ENCODE results near the gene ALDOC.

Gene ALDOC

DNA sequence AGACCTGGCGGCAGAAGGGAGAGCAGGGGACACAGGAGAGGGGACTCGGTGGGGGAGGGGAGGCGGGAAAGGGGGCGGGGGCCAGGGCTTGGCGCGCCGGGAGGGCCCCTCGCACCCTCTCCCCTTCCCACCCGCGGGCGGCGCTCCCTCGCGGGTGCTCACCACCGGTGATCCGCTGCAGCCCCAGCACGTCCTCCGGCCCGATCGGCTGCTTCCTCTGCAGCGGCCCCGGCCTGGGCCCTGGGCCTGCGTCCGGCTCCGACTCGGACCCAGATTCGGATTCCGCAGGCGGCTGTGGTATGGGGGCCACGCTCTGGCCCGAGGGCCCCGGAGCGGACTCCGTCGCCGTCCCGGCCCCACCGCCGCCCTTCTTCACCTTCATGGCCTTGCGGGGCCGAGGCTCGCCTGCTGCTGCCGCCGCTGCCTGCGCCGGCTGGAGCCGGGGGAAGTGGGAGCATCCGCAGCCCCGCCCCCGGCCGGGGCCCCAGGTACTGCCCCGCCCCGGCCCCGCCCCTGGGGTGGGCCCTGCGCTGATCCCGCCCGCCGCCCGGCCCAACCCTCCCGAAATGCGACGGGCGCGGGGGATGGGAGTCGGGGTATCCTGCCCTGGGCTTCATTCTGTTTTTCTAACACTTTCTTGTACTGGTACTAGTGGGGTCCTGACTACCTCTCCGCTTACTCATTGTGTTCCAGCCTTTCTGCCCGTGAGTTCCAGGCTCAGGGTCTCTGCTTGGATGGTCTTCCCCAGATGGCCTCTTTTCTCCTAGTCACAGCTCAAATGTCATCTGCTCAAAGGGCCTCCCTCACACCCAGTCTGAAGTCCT, 24.3 kb downstream of the ALDOC start, which contains the start of gene UNC119:
Gene UNC119 (minus strand): TSS at position 449 of the 824 bp plus-strand sequence. CDS start 67 bp downstream, at position 382.
- peak; percentile 75 for DNase-seq (ENCODE audit: low spot score)

DNA sequence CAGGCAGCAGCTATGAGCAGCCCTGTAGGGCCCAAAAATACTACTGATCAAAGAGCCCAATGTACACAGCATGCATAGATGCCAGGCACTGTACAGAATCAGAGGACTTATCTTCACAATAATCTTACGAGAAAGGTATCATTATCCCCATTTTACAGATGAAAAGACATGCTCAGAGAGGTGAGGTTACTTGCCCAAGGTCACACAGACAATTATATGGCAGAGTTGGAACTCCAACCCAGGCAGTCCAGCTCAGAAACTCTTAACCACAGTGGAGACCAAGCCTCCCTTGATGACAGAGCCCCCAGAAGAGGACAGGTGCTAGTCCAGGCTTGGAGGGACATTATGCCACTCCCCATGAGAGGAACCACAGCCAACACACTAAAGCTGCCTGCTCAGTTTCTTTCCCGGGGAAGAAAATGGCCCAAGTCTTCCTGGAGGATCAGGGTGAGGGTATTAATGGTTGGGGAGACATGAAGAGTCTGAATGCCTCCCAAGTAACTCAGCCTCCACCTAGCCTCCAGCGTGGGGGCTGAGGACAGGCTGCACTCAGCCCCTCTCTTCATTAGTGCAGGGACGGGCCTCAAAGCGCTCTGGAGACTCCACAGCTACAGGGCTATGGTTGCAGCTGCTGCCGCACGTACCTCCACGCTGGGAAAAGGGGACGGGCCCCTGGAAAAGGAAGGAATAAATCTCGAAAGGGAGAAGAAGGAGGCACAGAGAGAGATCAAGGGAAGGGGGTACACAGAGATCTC, 25.1 kb downstream of the ALDOC start:
- no peak for DNase-seq (ENCODE audit: low spot score)

DNA sequence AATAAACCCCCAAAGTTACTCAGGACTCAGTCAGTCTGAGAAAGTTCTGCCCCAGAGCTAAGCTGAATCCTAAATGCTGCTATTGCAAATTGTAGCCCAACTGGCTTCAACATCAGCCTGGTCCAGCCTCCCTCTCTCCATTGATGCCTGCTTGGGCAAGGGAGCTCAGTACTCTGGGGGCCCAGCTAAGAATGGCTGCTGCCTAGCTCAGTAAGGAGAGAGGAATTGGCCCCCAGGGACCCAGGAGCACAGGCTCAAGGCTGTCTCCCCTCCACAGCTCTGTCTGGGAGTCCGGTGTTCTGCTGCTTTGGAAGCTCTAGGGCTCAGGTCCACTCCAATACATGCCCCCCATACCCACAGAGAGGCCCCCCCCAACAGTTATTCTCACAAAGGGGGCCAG, 25.8 kb downstream of the ALDOC start:
- DNase-seq (ENCODE audit: low spot score): no peak

DNA sequence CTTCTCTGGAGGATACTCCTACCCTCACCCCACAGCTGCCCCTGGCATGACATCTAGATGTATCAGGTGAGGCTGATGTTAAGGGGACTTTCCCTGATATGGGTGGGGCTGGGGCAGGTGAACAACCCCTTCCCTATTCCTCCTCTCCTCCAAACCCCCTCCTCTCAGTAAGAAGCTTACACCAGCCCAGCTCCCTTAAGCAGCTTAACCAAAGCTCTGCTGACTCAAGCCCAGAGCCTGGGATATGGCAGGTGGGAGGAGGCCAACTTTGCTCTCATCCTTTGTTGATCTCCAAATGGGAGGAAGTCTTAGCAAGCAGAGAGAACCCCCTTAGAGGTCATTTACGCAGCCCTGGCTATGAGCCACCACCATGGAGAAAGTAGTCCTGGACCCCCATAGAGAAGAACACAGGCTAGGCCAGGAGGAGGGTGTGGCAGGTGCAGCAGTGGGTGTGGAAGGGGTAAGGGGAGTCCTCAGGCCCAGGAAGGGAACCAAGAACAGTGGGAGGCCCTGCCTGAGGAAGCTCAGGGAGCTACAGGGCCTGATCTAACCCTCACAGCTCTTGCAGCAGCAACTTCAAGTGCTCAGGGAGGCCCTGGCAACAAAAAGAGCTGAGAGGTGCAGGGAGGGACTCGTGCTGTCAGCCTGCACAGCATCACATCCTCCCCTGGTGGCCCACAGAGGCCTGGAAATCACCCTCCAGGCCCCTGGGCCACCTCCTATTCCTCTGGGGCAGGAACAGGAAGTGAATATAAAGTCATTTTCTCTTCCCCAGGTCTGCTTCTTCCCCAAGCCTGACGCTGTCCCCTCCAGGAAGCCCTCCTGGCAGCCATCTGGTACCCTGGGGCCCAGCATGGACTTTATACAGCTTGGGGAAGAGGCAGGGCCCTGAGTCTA, 27.2 kb downstream of the ALDOC start:
- DNase-seq (ENCODE audit: low spot score): peak; percentile 68

DNA sequence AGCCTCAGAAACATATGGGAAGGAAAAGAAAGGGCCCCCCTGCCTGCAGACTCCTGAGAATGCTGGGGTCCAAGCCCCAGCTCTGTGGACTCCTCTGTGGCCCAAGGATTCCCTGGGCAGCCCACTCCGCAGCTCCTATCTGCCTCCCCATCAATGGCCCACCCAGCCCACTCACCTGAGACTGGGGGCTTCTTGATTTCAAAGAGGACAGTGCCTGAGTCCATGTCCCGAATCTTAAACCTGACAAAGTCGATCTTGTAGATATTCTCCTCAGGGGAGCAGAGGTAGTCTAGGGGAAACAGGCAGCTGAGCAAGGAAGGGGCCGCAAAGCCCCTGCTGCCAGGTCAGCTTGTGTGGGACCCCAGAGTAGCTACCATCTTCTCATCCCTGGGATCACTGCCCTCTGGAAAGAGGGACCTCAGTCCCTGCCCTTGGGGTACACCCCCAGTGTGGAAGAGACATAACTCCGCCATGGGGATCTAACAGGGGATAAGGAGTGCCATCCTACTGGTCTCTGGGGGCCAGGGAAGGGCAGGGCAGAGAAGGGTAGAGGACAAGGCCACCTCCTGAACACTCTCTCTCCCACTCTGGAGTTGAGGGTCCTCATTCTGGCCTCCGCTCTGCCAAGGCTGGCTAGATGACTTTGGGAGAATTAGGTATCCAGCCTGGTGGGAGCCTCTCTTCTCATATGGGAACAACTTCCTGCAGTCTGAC, 28.1 kb downstream of the ALDOC start:
- no peak for DNase-seq (ENCODE audit: low spot score)

DNA sequence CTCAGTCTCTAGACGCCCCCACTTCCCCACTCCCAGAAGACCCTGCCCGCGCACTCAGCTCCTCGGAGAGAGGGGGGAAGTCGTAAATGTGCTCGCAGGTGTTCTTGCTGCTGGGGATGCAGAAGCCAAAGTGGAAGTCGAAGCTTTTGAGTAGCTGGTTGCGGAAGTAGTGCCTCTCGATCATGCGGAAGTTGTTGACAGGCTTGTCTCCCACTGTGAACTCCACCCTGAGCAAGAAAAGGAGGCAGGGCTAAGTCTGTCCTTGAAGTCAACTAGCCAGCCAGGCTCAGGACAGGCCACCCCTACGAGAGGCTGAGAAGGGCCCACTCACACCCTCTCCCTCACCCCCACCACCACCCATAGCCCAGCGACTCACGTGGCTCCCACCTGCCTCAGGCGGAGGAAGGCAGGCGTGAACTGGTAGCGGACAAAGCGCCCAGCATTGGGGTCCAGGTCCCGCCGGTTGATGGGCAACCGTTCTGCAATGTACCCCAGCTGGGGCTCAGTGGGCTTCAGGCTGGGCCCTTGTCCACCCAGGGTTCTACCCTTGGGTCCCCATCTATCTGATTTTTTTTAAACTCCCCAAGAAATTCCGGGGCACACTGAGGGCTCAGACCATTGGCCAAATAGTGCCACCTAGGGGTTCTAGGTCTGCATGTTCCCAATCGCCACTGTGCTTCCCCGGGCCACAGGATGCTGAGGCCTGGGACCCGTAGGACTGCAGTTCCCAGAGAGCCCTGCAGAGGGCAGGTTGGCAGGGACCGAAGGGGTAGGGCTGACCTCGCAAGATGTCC, 28.9 kb downstream of the ALDOC start:
- peak; percentile 86 for DNase-seq (ENCODE audit: low spot score)

DNA sequence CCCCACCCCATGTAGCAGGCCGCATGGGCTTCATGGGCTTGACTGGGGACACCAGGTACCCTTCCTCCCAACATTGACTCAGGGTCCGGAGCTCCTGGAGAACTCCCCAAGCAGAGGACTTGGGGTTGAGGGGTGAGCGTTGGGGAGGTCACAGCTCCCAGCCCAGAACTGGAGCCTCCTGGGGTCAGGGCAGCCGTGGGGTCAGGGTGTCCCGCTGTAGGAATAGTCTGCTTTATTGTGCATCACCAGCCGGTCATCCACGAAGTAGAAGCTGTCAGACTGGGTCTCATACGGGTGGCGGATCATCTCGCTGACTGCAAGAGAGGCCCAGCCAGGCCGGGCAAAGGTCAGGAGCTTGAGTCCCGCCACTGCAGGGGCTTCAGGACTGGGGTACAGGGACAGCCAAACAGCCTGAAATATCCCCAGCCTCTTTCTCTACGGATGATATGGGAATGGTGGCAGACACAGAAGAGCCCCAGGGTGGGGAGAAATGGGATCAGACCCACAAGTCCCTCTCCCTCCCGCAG, 29.5 kb downstream of the ALDOC start:
- DNase-seq (ENCODE audit: low spot score): no peak

DNA sequence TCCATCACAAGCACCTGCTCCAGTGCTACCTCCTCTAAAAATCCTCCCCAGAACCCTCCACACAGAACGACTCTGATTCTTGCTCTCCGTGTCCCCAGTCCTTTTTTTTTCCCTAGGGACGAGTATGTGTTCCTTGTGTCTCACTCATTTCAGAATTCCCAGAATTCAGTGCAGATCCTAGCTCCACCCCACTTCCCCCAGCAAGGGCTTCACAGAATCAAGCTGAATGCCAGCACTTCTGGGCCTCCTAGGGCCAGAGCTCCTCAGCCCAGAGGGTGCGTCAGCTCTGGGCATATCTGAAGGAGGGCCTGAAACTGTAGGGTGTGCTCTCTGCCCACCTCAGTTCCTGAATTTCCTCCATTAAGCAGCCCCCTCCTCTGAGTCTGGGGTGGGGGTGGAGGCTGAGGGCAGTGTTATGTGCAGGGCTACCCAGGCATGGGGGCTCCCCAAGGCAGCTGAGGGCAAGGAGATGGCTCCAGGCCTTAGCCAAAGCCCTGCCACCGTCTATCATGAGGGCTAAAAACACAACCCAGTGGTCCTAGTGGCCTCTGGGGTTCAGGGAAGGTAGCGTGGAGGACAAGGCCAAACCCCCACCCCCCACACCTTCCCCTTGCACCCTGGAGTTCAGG, 30.8 kb downstream of the ALDOC start:
- DNase-seq (ENCODE audit: low spot score): no peak

DNA sequence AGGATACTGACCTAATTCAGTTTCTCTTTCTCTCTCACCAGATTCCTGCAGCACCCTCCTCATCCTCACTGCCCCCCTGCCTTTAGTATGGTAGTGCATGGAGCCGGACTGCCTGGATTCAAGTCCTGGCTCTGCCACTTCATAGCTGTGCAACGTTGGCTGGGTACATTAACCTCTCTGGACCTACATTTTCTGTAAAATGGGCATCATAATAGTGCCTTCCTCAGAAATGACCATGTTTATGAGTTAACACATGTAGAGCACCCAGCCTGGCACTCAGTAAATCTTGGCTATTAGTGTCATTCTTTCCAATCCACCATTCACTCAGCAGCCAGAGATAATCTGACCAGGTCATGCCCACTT, 31.6 kb downstream of the ALDOC start:
- DNase-seq (ENCODE audit: low spot score): no peak

DNA sequence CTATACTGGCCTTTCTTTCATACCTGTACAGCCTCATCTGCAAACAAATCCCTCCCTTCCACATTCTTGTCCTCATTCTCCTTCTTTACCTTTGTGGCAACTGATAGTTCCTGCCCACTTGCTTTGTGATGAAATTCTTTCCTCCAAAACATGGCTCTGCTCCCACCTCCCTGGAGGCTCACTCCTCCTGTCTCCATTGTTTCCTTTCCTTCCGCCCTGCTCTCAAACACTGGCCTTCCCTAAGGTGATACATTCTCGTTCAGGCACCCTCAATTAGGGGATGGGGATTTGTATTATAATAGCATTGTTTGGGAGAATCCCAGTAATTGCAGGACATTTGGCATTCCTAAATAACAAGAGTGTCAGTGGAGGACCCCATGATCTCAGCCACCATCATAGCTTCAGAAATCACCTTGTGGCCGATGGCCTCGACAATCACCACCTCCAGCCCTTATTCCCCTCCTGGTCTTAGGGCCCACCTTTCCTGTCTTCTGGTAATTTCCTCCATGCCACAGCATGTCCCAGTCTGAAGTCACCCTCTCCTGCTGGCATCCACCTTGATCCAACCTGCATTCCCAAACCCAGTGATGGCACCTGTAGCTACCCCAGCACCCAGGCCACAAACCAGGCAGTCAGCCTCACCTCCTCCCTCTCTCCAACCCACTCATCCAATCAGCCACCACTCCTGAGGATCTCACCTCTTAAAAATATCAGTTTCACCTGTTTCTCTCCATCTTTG, 32.1 kb downstream of the ALDOC start:
- DNase-seq (ENCODE audit: low spot score): no peak

DNA sequence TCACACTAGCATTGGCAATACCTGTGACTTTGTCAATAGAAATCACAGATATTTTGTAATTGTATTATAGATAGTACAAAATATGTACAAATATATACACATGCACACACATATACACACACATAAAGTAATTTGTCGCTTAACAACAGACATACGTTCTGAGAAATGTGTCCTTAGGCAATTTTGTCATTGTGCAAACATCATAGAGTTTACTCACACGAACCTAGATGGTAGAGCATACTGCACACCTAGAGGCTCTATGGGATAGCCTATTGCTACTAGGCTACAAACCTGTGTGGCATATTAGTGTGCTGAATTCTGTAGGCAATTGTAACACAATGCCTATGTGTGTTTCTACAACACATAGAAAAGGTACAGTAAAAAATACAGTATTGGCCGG, 35.3 kb downstream of the ALDOC start:
- no peak for DNase-seq (ENCODE audit: low spot score)

DNA sequence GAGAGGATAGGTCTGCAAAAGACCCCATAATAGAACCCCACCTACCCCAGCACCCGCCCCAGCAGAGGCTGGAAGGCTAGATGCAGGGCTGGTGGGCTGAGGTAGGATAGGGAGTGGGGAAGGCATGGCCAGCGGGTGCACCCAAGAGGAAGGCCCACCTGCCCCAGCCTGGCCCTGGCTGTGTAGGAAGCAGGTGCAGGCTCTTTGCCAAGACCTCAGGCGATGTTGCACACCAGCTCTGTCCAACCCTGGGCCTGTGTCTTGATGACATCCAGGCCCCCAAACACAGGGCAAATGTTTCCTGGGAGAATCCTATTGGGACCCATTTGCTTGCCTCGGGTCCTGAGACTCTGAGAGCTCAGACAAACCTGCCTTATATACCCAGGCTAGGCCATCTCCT, 36.5 kb downstream of the ALDOC start:
- no peak for DNase-seq (ENCODE audit: low spot score)

DNA sequence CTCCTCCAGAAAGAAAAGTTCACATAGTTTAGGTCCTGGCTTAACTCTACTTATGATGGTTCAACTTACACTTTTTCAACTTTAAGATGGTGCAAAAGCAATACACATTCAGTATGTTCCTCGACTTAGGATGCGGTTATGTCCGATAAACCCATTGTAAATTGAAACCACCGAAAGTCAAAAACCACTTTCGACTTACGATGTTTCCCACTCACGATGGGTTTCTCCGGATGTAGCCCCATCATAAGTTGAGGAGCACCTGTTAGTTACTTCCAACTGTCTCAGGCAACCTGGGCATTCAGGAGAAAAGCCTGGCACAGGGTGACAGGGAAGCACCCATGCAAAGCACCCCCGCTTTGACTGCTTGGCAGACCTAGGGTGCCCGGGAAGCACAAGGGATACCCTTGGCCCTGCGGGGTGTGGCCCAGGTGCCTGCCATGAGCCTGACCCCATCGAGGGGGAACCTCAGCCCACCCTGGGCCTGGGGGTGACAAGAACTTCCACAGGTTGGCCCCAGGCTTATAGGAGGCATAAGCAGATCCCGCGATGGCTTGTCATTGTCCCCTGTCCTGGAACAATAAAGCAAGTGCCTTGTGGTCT, 38.3 kb downstream of the ALDOC start:
- DNase-seq (ENCODE audit: low spot score): no peak

DNA sequence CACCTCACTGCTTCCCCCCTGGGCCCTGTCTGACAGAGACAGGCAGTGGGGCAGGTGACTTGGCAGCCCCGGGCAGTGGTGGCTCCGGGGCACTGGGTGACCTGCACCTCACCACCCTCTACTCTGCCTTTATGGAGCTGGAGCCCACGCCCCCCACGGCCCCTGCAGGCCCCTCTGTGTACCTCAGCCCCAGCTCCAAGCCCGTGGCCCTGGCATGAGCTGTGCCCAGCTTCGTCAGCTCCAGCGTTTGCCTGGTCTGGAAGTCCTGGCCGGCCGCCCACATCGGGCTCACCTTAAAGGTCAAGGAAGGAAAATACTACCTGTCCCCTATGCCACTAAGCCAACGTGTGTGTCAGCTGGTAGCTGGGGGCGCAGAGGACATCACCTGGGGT, 39.5 kb downstream of the ALDOC start:
- no peak for DNase-seq (ENCODE audit: low spot score)

DNA sequence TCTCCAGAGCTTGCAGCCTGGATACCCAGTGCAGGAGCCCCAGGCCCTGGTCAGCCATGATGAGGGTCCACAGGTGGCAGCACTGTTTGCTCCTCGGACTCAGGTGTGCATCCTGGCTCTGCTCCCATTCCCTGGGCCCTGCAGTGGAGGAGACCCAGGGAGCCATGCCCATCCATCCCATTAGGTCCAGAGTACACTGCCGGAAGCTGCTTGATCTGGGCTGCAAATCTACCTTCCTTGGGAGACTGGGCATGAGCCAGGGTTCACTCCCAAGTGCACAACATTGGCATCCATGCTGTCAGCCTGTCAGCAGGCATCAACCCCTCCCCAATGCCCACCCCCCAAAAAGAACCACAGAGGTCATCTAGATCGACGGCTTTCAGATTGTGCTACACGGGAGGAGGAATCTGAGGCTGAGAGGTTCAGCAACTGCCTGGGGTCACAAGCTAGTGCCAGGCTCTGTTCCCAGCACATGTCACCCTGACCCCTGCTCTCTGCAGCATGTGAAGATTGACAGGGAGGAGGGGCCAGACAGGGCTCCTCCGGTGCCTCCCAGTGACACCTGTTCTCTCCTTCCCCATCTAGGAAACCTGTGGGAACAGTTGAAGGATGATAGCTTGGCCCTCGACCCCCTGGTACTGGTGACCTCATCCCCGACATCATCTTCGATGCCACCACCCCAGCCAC, 40.0 kb downstream of the ALDOC start:
- no peak for DNase-seq (ENCODE audit: low spot score)

DNA sequence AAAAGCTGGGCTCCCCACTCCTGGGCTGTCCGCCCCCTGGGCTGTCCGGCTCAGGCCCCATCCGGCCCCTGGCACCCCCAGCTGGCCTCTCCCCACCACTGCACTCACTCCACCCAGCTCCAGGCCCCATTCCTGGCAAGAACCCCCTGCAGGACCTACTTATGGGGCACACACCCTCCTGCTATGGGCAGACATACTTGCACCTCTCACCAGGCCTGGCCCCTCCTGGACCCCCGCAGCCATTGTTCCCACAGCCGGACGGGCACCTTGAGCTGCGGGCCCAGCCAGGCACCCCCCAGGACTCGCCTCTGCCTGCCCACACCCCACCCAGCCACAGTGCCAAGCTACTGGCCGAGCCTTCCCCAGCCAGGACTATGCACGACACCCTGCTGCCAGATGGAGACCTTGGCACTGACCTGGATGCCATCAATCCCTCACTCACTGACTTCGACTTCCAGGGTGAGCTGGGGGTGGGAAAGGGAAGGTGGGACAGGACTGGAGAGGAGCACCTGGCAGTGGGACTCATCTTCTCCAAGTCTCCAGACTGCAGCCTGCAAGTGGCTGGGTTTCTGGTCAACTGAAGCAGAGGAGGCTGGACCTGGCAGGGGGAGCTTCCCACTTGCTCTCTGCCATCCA, 41.8 kb downstream of the ALDOC start:
- no peak for DNase-seq (ENCODE audit: low spot score)

DNA sequence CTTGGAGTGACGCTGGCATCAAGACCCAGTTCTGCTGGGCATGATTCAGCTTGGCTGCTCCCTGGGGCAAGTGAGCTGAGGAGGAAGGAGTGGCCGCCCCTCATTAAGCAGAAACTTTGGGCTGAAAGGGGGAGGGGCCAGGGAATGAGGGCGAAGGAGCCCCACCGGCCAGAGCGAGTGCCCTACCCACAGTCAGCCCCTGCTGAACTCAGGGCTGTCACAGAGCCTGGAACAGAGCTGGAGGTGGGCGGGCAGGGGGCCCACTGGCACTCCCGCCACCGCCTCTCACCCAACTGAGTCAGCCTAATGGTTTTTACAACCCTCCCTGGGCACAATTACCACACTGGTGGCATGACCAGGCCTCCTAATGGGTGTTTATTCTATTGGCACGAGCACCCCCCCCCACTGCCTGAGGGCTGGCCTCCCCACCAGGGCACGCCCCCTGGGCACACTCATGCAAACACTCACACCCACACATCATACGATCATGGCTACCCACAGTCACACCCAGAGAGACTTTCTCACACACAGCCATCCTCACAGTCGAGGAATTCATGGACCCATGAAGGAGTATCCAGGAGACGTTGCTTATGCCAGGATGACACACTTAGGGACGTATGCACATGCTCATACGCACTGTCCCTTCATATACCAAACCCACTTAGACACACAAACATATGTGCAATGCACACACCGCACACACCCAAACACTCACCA, 43.4 kb downstream of the ALDOC start:
- no peak for DNase-seq (ENCODE audit: low spot score)

All from activated CD4-positive, alpha-beta T cell treated with anti-CD3 and anti-CD28 coated beads, Interleukin-2, Interleukin-4, amounts not matched to agents 100 ng/mL and 50 ng/mL, durations not matched to agents 16 hours and 8 hours (primary cell).